ENCODE data around the gene NUF2.
"Not testable (repeated sequence)": the region's sequence is repeated elsewhere in the genome, so short reads cannot be mapped to it uniquely, and the experiment has no call there.

Gene NUF2

DNA sequence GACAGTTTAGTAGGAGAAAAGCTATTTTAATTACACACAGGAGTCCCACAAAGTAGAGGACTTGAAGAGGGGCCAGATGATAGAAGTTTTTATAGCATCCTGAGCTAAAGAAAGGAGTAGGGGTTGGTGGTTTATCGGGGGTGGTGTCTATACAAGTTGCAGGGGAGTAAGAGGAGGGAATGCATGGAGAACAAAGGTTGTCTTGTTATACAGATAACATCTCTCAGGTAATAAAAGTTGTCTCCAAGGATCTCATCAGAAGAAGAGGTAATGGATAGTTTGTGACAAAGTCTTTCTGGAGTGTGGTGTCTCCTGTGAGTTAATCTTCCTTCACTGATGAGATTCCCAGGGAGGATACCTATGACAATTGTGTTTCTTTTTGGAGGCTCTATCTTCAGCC lies 23.4 kb upstream of the NUF2 start:
- Histone ChIP-seq H3K4me1 (ENCODE audit: control insufficient read depth, insufficient read depth, low read length) (peaks cover 17% of the 10 kb centered on the region), H3K27me3 (ENCODE audit: control insufficient read depth, insufficient read depth, low read length) (no peaks in the 10 kb centered on the region), H3K9ac (ENCODE audit: low read depth, low read length) (no peak overlapping the region), H3K36me3 (ENCODE audit: control insufficient read depth, insufficient read depth, low read length) (no peaks in the 10 kb centered on the region), H3K9me3 (ENCODE audit: control insufficient read depth, insufficient read depth, low read length) (no peaks in the 10 kb centered on the region), H3K4me3 (ENCODE audit: low read depth, low read length) (no peak overlapping the region)

DNA sequence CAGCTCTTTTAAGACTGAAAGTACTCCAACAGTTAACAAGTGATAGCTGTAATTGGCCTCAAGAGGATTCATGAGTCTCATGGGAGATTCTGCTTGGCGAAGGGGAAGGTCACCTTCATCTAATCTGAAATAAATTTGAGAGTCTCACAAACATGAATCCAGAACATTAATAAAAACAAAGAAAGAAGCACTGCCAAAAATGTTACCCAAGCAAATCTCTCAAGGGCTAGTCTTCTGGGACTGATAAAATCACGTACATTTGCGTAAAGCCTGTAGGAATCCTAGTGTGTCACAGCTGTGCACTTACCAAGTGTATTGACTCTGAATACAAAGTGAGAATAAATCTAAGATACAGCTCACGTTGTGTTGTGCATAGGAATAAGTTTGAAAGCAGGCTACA lies 21.2 kb upstream of the NUF2 start:
- H3K27me3 ChIP-seq (ENCODE audit: control insufficient read depth, insufficient read depth, low read length) = no peaks in the 10 kb centered on the region
- H3K36me3 ChIP-seq (ENCODE audit: control insufficient read depth, insufficient read depth, low read length) = no peaks in the 10 kb centered on the region
- peaks cover 17% of the 10 kb centered on the region for H3K4me1 ChIP-seq (ENCODE audit: control insufficient read depth, insufficient read depth, low read length)
- H3K4me3 ChIP-seq (ENCODE audit: low read depth, low read length) = no peak overlapping the region
- no peak overlapping the region for H3K9ac ChIP-seq (ENCODE audit: low read depth, low read length)
- H3K9me3 ChIP-seq (ENCODE audit: control insufficient read depth, insufficient read depth, low read length) = no peaks in the 10 kb centered on the region

DNA sequence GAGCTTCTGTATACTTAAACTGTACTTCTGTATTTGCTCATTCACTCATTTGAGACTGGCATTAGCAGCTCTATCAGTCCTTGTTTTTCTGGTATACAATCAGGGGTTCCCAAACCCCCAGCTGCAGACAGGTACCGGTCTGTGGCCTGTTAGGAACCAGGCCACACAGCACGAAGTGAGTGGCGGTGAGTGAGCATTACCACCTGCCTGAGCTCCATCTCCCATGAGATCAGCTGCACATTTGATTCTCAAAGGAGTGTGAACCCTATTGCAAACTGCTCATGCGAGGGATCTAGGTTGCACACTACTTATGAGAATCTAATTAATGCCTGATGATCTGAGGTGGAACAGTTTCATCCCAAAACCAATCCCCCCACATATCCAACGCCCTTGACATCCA lies 18.2 kb upstream of the NUF2 start:
- H3K9ac ChIP-seq (ENCODE audit: low read depth, low read length) = no peak overlapping the region
- H3K36me3 ChIP-seq (ENCODE audit: control insufficient read depth, insufficient read depth, low read length) = no peaks in the 10 kb centered on the region
- peaks cover 5% of the 10 kb centered on the region for H3K4me1 ChIP-seq (ENCODE audit: control insufficient read depth, insufficient read depth, low read length)
- H3K27me3 ChIP-seq (ENCODE audit: control insufficient read depth, insufficient read depth, low read length) = no peaks in the 10 kb centered on the region
- no peak overlapping the region for H3K4me3 ChIP-seq (ENCODE audit: low read depth, low read length)
- no peaks in the 10 kb centered on the region for H3K9me3 ChIP-seq (ENCODE audit: control insufficient read depth, insufficient read depth, low read length)

DNA sequence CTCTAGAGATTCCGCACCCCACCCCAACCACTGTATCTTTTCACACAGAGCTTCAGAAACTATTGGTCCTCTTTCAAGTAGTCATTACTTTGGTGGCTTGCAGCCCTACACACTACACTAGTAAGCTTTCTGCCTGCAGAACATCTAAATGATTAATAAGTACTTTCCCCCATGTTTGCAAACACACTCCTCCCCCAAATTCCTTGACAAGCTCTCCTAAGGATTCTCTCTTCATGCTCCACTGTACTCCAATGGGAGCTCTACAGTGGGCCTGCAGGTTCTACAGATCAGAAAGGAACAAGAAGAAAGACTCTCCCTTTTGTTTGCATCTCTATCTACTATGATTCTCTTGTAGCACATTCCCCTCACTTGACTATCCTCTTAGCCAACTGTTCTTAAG lies 16.3 kb upstream of the NUF2 start:
- H3K9ac ChIP-seq (ENCODE audit: low read depth, low read length) = no peak overlapping the region
- H3K27me3 ChIP-seq (ENCODE audit: control insufficient read depth, insufficient read depth, low read length) = no peaks in the 10 kb centered on the region
- no peak overlapping the region for H3K4me3 ChIP-seq (ENCODE audit: low read depth, low read length)
- no peaks in the 10 kb centered on the region for H3K36me3 ChIP-seq (ENCODE audit: control insufficient read depth, insufficient read depth, low read length)
- no peaks in the 10 kb centered on the region for H3K9me3 ChIP-seq (ENCODE audit: control insufficient read depth, insufficient read depth, low read length)
- H3K4me1 ChIP-seq (ENCODE audit: control insufficient read depth, insufficient read depth, low read length) = no peaks in the 10 kb centered on the region

DNA sequence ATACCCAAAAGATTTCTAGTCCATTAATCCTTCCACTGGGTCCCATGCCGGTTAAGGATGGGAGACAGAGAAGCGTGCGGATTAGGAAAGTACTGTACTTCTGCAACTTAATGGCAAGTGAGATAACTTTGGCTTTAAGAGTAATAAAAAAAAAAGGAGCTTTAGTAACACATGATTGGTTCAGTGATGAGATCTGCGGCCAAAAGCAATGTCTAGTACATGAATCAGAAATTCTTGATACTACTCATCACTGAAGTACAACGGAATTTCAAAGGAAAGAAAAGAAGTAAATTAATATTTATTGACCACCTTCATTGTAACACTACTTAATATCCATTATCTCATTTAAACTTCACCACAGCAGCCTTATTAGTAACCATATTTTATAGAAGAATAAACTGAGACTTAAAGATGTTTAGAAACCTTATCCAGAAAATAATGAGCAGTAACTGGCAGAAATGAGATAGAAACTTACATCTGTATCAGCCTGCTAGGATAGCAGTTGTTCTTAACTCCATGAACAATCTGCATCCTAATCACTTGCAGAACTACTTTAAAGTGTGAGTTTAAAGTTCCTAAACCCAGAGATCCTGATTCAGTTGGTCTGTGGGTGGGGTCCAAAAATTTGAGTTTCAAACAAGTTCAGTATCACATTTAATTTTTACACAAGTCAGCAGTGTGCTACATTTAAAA lies 14.1 kb upstream of the NUF2 start:
- Histone ChIP-seq H3K4me1 (ENCODE audit: control insufficient read depth, insufficient read depth, low read length) (no peaks in the 10 kb centered on the region), H3K9me3 (ENCODE audit: control insufficient read depth, insufficient read depth, low read length) (no peaks in the 10 kb centered on the region), H3K27me3 (ENCODE audit: control insufficient read depth, insufficient read depth, low read length) (no peaks in the 10 kb centered on the region), H3K36me3 (ENCODE audit: control insufficient read depth, insufficient read depth, low read length) (no peaks in the 10 kb centered on the region), H3K4me3 (ENCODE audit: low read depth, low read length) (no peak overlapping the region), H3K9ac (ENCODE audit: low read depth, low read length) (no peak overlapping the region)

DNA sequence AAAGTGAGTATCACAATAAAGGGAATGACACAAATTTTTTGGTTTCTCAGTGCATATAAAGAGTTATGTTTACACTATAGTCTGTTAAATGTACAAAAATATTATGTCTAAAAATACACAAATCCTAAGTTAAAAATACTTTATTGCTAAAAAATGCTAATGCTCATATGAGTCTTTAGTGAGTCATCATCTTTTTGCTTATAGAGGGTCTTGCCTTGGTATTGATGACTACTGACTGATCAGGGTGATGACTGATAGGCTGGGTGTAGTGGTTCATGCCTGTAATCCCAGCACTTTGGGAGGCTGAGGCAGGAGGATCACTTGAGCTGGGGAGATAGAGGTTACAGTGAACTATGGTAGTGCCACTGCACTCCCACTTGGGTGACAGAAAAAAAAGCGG lies 12.9 kb upstream of the NUF2 start:
- H3K9me3 ChIP-seq (ENCODE audit: control insufficient read depth, insufficient read depth, low read length) = no peaks in the 10 kb centered on the region
- H3K27me3 ChIP-seq (ENCODE audit: control insufficient read depth, insufficient read depth, low read length) = no peaks in the 10 kb centered on the region
- H3K36me3 ChIP-seq (ENCODE audit: control insufficient read depth, insufficient read depth, low read length) = no peaks in the 10 kb centered on the region
- H3K9ac ChIP-seq (ENCODE audit: low read depth, low read length) = no peak overlapping the region
- H3K4me3 ChIP-seq (ENCODE audit: low read depth, low read length) = no peak overlapping the region
- no peaks in the 10 kb centered on the region for H3K4me1 ChIP-seq (ENCODE audit: control insufficient read depth, insufficient read depth, low read length)

DNA sequence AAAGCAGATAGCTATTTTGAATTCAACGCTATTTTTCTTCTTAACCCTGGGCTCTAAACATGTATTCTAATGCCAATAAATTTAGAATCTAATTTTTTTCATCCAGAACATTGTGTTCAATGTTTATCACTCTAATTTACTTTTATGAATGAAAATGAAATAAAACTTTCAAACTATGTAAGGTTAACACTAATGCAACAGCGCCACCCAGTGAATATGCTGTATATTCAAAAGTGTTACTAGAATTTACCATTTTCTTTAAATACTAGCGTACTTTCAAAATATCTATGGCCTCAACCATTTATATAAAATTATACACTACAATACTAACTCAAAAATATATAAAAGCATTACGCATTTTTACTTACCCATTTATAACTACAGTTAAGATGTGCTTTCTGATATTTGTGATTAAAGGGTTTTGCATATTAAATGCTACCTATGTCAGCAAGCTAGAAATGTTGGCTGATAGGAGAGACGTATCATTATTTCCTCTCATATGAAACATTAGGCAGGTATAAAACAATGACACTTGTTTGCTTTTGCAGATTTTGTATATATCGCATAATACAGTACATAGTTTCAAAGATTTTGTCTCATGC lies 5.9 kb upstream of the NUF2 start:
- no peak overlapping the region for H3K9ac ChIP-seq (ENCODE audit: low read depth, low read length)
- H3K9me3 ChIP-seq (ENCODE audit: control insufficient read depth, insufficient read depth, low read length) = no peaks in the 10 kb centered on the region
- H3K36me3 ChIP-seq (ENCODE audit: control insufficient read depth, insufficient read depth, low read length) = no peaks in the 10 kb centered on the region
- no peak overlapping the region for H3K4me3 ChIP-seq (ENCODE audit: low read depth, low read length)
- no peaks in the 10 kb centered on the region for H3K4me1 ChIP-seq (ENCODE audit: control insufficient read depth, insufficient read depth, low read length)
- no peaks in the 10 kb centered on the region for H3K27me3 ChIP-seq (ENCODE audit: control insufficient read depth, insufficient read depth, low read length)

DNA sequence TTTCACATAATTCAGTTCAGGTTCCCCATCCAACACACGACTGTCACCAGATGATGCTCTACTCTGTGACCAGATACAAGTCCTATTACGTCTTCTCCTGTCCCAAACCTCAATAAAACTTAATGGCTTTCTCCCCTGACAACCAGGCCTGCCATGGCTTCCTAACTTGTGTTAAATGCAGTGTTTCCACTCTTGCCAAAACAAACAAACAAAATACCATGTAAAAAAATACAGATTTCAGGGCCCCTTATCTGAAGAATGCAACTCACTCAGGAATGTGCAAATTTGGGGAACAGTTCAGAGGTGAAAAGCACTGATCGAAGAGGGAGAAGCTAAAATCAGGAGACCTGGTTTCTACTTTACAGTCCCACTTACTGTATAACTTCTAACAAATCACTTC lies 863 bp upstream of the NUF2 start:
- H3K9ac ChIP-seq (ENCODE audit: low read depth, low read length) = peak overlapping the region; percentile 87
- H3K36me3 ChIP-seq (ENCODE audit: control insufficient read depth, insufficient read depth, low read length) = no peaks in the 10 kb centered on the region
- H3K9me3 ChIP-seq (ENCODE audit: control insufficient read depth, insufficient read depth, low read length) = no peaks in the 10 kb centered on the region
- H3K4me3 ChIP-seq (ENCODE audit: low read depth, low read length) = peak overlapping the region; percentile 93
- H3K27me3 ChIP-seq (ENCODE audit: control insufficient read depth, insufficient read depth, low read length) = no peaks in the 10 kb centered on the region
- no peaks in the 10 kb centered on the region for H3K4me1 ChIP-seq (ENCODE audit: control insufficient read depth, insufficient read depth, low read length)

DNA sequence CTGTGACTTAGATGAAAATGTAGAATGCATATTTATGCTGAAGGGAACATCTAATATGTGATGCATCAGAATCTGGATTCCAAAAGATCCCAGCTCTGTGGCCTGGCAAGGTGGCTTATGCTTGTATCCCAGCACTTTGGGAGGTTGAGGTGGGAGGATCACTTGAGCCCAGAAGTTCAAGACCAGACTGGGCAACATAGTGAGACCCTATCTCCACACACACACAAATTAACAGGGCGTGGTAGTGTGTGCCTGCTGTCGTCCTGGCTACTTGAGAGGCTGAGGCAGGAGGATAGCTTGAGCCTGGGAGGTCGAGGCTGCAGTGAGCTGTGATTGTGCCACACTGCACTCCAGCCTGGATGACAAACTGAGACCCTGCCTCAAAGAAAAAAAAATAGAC lies 1.6 kb downstream of the NUF2 start:
- H3K9me3 ChIP-seq (ENCODE audit: control insufficient read depth, insufficient read depth, low read length); H3K36me3 ChIP-seq (ENCODE audit: control insufficient read depth, insufficient read depth, low read length); H3K4me1 ChIP-seq (ENCODE audit: control insufficient read depth, insufficient read depth, low read length); H3K27me3 ChIP-seq (ENCODE audit: control insufficient read depth, insufficient read depth, low read length); H3K9ac ChIP-seq (ENCODE audit: low read depth, low read length): not testable (repeated sequence)
- peak overlapping the region; percentile 3 for H3K4me3 ChIP-seq (ENCODE audit: low read depth, low read length)

DNA sequence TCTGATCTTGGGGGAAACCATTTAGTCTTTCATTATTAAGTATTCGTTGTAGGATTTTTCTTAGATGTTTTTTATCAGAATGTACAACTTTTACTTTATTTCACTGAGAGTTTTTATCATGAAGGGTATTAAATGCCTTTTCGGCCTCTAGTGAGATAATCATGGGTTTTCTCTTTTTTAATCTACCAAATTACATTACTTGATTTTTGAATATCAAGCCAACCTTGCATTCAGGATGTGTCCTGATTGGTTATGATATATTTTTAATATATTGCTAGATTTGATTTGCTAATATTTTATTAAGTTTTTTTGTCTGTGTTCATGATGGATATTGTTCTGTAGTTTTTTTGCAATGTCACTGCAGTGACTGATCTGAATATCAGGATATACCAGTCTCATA lies 9.4 kb downstream of the NUF2 start:
- H3K36me3 ChIP-seq (ENCODE audit: control insufficient read depth, insufficient read depth, low read length) = no peaks in the 10 kb centered on the region
- H3K9me3 ChIP-seq (ENCODE audit: control insufficient read depth, insufficient read depth, low read length) = no peaks in the 10 kb centered on the region
- no peak overlapping the region for H3K9ac ChIP-seq (ENCODE audit: low read depth, low read length)
- H3K4me3 ChIP-seq (ENCODE audit: low read depth, low read length) = no peak overlapping the region
- H3K27me3 ChIP-seq (ENCODE audit: control insufficient read depth, insufficient read depth, low read length) = no peaks in the 10 kb centered on the region
- H3K4me1 ChIP-seq (ENCODE audit: control insufficient read depth, insufficient read depth, low read length) = no peaks in the 10 kb centered on the region

DNA sequence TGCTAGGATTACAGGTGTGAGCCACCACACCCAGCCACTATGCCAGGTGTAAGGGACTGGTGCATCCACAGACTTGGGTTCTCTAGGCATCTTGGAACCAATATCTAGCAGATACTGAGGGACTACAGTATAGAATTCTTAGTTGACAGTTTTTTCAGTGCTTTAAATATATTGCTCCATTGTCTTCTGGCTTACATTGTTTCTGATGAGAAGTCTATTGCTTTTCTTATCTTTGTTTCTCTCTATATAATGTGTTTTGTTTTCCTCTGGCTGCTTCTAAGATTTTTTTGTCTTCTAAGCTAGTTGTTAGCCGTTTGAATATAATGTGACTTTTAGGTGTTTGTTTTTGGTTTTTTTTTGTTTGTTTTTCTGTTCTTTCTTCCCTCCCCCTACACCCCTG lies 13.5 kb downstream of the NUF2 start:
- Histone ChIP-seq H3K4me3 (ENCODE audit: low read depth, low read length) (no peak overlapping the region), H3K9me3 (ENCODE audit: control insufficient read depth, insufficient read depth, low read length) (no peaks in the 10 kb centered on the region), H3K27me3 (ENCODE audit: control insufficient read depth, insufficient read depth, low read length) (no peaks in the 10 kb centered on the region), H3K4me1 (ENCODE audit: control insufficient read depth, insufficient read depth, low read length) (no peaks in the 10 kb centered on the region), H3K36me3 (ENCODE audit: control insufficient read depth, insufficient read depth, low read length) (no peaks in the 10 kb centered on the region), H3K9ac (ENCODE audit: low read depth, low read length) (no peak overlapping the region)

DNA sequence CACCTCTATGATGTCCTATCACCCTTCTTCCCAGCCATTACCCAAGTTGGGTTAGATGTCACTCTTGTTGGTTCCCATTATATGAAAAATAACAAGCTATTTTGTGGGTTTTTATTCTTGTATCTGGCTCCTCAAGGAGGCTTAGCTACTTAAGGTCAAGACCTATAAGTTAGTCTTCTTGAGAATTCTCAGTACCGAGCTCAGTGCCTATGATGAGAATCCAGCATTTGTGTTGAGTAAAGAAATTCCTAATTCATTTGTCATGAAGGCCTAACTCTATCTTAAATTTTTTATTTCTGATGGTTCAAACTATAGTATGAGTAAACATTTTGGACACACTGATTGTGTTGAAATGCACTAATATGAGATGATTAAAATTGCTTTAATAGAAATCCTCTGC lies 15.9 kb downstream of the NUF2 start:
- Histone ChIP-seq H3K9ac (ENCODE audit: low read depth, low read length) (no peak overlapping the region), H3K9me3 (ENCODE audit: control insufficient read depth, insufficient read depth, low read length) (no peaks in the 10 kb centered on the region), H3K4me1 (ENCODE audit: control insufficient read depth, insufficient read depth, low read length) (no peaks in the 10 kb centered on the region), H3K36me3 (ENCODE audit: control insufficient read depth, insufficient read depth, low read length) (no peaks in the 10 kb centered on the region), H3K27me3 (ENCODE audit: control insufficient read depth, insufficient read depth, low read length) (no peaks in the 10 kb centered on the region), H3K4me3 (ENCODE audit: low read depth, low read length) (no peak overlapping the region)

Measured in iPS-15b (cell line).